ENCODE measurements around the gene MPPED2.

MPPED2 gene

DNA sequence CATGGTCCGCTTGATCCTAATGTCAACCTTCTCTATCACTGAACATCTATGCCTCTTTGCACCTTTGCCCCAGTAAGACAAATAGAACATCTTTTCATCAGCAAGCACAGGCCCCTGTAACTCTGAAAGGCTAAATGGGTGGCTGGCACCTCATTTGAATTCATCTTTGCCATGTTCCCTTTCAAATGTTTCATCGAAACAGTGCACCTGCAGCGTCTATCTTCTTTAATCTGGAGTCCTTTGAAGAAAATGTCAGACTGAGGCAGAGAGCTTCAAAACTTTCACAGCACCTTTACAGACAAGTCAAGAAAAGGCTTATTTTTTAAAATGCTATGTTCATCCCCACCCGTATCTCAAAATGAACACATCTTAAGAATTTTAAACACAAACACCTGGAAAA is 3.4 kb downstream of the MPPED2 start:
- intact Hi-C loops (cut with DNase I; ENCODE audit: low total_unique reads) = no loop called here
- Histone ChIP-seq H3K27me3 (no peaks in the 10 kb centered on the region), H3K4me1 (peaks cover 0 to 15% (median 9%) of the 10 kb centered on the region in 4 donors)

DNA sequence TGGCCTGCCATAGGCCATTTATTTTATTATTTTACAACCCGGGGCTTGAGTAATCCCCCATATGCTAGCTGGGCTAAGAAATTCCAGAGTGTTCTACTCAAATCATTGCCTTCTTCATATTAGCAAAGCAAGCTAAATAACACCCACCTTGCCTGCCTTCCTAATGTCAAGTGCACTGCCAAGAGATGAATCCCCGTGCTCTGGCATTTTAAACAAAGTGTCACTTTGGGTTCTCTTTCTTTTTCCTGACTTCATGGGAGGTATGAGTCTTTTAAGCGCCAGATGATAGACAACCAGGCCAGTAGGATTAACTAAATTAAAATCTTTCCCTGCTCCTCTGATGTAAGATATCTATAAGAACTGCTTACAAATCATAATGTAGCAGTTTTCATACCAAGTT is 4.5 kb downstream of the MPPED2 start:
- Histone ChIP-seq H3K4me3 (no peak overlapping the region), H3K4me1 (peaks cover 0 to 13% (median 9%) of the 10 kb centered on the region in 4 donors), H3K27me3 (no peaks in the 10 kb centered on the region), H3K36me3 (peaks cover 0 to 7% (median 0%) of the 10 kb centered on the region in 3 donors), H3K9me3 (no peaks in the 10 kb centered on the region), H3K27ac (no peak overlapping the region)
- TF ChIP-seq, protein P1, sequence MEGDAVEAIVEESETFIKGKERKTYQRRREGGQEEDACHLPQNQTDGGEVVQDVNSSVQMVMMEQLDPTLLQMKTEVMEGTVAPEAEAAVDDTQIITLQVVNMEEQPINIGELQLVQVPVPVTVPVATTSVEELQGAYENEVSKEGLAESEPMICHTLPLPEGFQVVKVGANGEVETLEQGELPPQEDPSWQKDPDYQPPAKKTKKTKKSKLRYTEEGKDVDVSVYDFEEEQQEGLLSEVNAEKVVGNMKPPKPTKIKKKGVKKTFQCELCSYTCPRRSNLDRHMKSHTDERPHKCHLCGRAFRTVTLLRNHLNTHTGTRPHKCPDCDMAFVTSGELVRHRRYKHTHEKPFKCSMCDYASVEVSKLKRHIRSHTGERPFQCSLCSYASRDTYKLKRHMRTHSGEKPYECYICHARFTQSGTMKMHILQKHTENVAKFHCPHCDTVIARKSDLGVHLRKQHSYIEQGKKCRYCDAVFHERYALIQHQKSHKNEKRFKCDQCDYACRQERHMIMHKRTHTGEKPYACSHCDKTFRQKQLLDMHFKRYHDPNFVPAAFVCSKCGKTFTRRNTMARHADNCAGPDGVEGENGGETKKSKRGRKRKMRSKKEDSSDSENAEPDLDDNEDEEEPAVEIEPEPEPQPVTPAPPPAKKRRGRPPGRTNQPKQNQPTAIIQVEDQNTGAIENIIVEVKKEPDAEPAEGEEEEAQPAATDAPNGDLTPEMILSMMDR (IDR thresholded peaks at IDR 0.05) = no peak
- intact Hi-C loops (cut with DNase I; ENCODE audit: low total_unique reads) = no loop called here
- no peak for DNase-seq

More for the DNA sequence above, 3.4 kb downstream of the MPPED2 start:
- H3K27ac ChIP-seq = no peak overlapping the region
- H3K9me3 ChIP-seq = no peaks in the 10 kb centered on the region
- DNase-seq = no peak
- H3K36me3 ChIP-seq = peaks cover 0 to 7% (median 0%) of the 10 kb centered on the region in 3 donors
- TF ChIP-seq, protein P1 (IDR thresholded peaks at IDR 0.05) = no peak
- no peak overlapping the region for H3K4me3 ChIP-seq

DNA sequence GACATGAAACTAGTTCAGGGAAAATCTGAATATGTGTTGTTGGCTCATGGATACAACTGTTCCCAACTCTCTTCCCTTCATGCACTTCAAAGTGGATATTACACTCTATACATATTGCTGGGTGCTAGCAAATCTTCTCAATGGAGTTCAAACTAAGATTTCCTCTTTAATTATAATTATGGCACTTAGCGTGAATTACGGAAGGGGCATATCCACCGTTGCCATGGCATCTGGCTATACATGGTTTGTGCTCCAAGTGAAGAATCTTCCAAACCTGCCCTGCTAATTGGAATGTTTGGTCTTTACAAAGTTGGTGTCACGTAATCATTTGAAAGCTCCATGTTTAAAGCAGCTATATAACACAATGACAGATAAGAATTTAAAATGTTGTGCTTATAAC is 5.6 kb downstream of the MPPED2 start:
- intact Hi-C loops (cut with DNase I; ENCODE audit: low total_unique reads) = no loop called here
- H3K36me3 ChIP-seq = peaks cover 0 to 7% (median 0%) of the 10 kb centered on the region in 3 donors
- no peak for DNase-seq
- H3K4me3 ChIP-seq = no peak overlapping the region
- no peaks in the 10 kb centered on the region for H3K27me3 ChIP-seq
- no peaks in the 10 kb centered on the region for H3K9me3 ChIP-seq
- peaks cover 0 to 13% (median 2%) of the 10 kb centered on the region in 4 donors for H3K4me1 ChIP-seq
- TF ChIP-seq, protein P1 (IDR thresholded peaks at IDR 0.05) = no peak
- no peak overlapping the region for H3K27ac ChIP-seq

DNA sequence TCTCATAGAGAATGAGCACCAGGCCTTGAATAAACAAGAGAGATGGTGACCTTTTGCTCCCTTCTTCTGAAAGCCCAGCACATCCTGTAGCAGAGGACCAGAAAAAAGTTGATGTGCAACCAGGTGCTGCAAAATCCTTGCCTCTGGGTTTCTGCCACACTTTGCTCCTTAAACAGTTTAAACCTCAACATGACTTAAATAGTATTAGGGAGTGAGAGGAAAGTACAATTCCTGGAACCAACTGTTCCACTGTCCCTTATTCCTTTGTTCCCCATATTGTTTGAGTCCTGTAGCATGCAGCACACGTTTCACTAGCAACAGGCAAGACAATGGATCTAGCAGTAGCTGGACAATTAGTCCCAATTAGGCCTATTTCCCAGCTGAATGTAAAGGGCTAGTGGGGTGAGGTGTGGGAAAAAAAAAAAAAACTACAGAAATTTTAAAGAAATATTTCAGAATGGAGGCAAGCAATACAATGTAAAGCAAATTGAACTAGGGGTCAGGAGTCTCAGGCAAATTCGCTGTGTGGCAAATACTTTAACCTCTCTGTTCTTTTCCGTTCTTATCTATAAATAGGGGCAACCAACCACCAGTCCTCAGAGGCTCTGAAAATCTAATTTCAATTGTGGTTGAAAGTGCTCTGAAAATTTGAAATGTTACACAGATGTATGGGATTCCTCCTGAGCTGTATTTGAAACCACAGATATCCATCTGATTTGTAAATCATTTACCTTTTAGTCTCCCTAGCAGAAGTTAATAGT is 6.6 kb downstream of the MPPED2 start:
- Histone ChIP-seq H3K4me3 (no peak overlapping the region), H3K27me3 (no peaks in the 10 kb centered on the region), H3K27ac (no peak overlapping the region), H3K4me1 (peaks cover 0 to 11% (median under 1%) of the 10 kb centered on the region in 4 donors), H3K36me3 (peaks cover 0 to 7% (median 0%) of the 10 kb centered on the region in 3 donors), H3K9me3 (no peaks in the 10 kb centered on the region)
- no peak for DNase-seq
- intact Hi-C loops (cut with DNase I; ENCODE audit: low total_unique reads) = no loop called here
- TF ChIP-seq, protein P1 (IDR thresholded peaks at IDR 0.05) = no peak

DNA sequence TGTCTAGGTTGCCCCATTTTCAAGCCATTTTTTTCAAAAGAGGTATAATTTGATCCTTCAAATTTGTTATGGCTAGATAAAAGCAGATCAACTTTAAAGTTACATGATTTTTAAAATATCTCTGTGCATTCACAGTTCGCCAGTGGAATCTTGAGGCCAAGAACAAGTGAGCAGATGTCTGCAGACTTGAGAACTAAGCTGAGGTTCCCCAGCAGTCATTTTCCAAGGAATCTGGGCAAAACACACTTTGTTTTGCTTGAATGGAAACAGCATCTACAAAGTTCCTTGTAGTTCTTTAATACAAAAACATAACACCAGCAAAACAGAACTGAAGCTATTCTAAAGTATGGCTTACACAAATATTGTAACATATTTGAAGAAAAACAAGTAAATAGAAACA is 7.7 kb downstream of the MPPED2 start:
- no peak for DNase-seq
- H3K27ac ChIP-seq = no peak overlapping the region
- TF ChIP-seq, protein P1 (IDR thresholded peaks at IDR 0.05) = no peak
- peaks cover 0 to 1% (median 0%) of the 10 kb centered on the region in 4 donors for H3K4me1 ChIP-seq
- no peak overlapping the region for H3K4me3 ChIP-seq
- no peaks in the 10 kb centered on the region for H3K27me3 ChIP-seq
- no peaks in the 10 kb centered on the region for H3K9me3 ChIP-seq
- peaks cover 0 to 7% (median 0%) of the 10 kb centered on the region in 3 donors for H3K36me3 ChIP-seq
- intact Hi-C loops (cut with DNase I; ENCODE audit: low total_unique reads) = no loop called here

All from tibial artery (tissue), 4 donors.